RPMI8226 (cell line): ENCODE results near the gene GPRC5C.

ENCODE experiments used
- DNase-seq: peaks from one replicate; pipeline ENCODE4 v3.0.0-alpha.2; 2015

Gene GPRC5C

DNA sequence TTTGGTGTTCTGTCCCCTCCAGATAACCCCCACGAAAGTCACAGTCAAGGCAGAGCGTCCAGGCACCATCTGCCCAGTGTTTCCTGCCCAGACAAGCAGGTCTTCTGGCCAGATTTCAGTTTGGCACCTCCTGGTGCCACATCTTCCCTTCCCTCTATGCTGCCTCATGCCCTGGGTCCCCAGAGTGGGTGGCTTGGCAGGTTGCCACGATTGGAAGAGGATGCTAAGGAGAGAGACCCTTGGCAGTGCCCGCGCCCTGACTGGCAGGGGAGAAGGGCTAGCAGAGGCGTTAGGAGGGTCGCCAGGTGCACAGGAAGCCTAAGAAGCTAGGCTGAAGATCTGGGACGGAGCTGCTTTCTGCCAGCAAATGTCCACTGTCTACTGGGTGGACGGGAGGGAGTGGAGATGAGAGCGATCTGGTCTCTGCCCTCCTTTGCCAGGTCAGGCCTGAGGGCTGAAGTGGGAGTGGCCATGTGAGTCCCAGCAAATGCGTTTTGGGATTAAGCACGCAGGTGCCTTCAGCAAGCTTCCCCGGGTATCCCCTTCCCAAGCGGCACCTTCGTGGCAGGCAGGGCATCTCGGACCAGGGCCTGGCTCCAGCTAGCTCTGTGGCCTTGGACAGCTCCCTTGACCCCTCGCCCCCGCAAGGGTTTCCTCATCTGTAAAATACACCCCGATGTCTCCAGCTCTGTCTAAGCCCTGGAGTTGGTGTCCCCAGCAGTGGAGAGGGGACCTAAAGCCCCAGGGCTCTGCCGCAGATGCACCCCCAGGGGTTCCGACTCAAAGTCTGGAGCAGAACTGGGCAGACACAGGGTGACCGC is 21.2 kb downstream of the GPRC5C start:
- DNase-seq: no peak

DNA sequence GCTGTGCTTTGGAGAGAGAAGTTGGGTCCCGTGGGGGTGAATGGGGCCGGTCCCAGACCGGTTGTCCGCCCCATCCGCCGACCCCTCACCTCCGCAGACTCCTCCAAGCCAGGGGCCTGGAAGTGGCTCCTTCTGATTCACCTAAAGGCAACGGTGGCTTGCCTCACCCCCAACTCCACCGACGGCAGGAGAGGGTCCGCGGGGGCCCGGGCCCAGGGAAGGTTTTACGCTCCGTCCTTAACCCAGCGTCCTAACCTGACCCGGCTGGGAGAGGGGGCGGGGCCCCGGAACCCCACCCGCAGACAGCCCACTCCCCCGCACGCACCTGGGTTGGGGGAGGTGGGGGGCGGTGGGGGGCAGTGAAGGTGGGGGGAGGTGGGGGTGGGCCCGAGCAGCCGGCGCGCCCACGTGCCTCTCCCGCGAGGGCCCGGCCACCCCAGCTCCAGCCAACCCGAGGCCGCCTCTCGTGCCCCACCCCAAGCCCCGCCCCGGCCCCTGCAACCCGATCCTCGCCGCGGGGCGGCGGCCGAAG is 21.8 kb downstream of the GPRC5C start:
- DNase-seq: peak; percentile 91

DNA sequence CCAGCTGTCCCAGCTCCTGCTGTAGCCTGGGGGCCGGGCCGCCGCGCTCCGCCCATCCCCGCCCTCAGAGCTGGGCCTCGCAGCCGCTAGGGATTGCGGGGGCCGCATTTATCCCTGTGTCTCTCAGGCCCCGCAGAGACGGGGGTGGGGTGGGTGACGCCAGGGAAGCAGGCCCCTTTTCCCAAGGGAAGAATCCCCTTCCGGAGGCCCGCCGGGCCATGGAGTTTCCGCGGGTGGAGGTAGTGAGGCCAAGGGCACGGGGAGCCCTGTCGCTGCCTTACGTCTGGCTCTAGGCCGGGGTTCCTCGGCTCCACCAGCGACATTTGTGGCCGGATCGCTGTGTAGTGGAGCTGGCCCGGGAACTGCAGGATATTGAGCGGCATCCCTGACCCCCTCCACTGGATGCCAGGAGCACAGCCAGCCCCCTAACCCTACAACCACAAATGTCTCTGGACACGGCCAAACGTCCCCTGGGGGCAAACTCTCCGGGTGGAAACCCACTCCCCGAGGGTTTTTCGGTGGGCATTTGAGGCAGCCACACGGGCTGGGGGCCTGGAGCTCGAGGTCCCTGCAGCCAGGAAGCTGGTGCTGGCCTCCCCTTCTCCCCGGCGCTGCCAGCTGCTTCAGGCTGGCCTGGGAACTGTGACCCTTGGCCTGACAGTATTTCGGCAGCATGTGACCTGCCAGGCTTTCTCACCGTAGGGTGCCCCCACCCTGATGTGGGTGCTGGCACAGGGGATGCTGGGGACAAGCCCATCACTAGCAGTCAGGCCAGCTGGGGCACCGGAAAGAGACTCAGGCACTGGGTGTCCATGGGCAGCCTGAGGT is 22.5 kb downstream of the GPRC5C start:
- no peak for DNase-seq

DNA sequence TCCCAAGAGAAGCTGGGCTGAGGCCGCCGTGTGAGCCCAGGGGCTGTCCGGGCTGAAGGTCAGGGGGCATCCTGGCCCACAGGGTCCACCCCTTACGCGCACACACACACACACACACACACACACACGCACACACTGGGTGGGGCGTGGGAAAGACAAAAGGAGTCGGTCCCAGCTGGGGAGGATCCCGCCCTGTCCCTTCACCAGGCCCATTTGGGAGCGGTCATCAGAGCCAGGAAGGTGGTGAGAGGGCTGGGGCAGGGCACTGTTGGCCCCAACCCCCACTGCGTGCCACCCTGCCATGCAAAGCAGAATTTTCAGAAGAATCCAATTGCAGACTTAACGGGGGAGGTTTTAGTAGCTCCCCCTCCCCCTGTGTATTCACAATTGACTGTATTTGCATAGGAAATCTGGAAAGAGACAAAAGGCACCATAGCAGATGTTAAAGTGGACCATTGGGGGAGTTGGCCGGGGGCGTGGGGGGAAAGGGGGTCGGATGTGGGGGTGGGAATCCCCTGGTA is 23.2 kb downstream of the GPRC5C start:
- DNase-seq: no peak

DNA sequence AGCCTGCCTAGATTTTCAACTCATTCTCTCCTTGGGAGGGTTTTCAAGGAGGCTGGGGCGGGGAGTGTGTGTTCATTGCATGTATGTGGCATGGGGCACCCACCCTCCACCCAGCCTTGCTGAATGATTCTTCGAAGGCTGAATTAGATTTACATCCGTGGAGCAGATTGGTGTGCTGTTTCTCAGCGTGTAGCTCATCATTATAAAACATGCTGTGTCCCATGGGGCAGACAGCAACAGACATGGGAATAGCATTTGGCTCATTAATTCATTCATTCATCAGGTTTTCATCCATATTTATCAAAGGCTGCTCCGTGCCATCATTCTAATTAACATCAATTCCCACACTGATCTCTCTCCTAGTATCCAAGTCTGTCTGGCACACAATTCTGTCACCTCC is 23.9 kb downstream of the GPRC5C start:
- DNase-seq: no peak

DNA sequence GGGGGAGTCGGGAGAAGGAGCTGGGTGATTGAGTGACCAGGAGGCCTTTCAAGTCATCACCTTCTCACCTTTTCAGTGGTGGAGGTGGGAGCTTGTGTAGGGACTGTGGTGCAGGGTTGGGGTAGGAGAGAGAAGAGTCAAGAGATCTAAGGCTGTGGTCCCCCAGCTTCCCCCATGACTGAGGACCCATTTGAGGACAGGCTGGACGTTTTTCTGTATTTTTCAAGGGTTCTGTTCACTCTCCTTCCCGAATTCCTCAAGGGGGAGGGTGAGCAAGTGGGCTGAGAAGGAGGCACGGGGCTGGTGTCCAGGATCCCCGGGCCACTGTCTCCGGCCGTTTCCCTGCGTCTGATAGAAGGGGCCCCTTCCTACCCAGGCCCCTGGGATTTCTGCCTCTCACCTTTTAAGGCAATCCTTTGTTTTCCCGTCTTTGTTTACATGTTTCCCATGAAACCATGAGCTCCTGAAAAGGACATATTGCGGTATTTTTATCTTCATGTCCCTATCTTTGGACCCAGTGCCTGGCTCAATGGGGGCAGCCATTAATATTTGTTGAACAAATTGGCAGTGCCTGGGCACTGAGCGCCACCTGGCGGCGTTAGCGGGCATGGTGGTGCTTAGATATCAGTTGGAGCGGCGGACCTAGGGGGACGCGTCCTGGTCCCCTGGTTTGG is 25.4 kb downstream of the GPRC5C start:
- DNase-seq: peak; percentile 82

DNA sequence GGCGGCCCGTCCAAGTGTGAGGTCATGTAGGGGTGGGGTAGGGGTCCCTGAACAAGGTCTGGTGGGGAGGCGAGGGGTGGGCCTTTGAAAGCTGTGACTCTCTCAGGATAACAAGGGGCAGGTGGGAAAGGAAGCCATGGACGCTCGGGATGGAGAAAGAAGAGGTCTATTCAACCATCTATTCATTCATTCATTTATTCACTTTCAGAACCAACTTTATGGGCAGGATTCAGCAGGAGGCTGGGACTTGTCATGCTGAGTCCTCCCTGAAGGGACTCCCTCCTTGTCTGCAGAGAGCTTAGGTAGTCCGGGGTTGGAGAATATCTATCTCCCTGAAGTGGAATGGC is 25.9 kb downstream of the GPRC5C start:
- DNase-seq: no peak

DNA sequence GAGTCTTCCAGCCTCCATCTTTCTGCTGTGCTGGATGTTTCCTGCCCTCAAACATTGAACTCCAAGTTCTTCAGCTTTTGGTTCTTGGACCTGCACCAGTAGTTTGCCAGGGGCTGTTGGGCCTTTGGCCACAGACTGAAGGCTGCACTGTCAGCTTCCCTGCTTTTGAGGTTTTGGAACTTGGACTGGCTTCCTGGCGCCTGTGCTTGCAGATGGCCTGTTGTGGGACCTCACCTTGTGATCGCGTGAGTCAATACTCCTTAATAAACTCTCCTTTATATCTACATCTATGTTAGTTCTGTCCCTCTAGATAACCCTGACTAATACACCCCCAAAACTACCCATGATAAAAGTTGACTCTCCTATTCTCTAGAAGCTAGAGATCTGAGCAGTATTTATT is 26.9 kb downstream of the GPRC5C start:
- DNase-seq: peak; percentile 39

DNA sequence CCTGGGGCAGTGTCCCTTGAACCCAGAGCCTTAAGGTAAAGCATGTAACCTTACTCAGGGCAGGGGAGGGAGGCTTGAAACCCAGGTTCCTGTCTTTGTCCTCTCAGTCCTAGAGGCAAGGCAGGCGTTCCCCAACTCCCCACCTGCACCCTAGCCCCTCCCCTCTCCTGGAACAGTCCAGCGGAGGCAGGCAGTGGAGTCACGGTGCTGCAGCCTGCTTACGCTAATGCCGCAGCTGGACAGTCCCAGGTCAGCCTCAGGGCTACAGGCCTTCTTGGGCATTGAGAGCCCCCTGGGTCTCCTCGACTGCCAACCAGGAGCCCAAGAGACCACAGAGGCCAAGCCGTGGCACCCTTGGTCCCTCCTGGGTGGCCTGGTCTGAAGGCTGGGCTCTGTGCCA is 27.7 kb downstream of the GPRC5C start:
- no peak for DNase-seq

DNA sequence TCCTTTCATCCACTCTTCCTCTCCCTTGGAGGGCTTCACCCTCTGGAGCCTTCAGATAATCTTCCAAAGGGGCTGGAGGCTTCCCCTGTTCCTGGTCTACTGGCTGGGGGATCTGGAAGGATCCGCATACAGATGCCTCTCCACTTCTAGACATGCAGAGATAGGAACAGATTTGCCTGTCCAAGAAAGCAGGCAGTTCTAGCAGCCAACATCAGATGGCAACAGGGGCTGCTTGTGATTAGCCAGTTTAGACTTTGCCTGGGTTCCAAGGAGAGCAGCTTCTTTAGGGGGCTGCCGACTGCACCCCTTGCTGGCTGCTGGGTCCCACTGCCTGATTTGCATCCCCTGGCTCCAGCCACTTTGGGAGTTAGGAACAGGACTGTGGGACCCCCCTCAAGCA is 28.4 kb downstream of the GPRC5C start:
- DNase-seq: no peak

DNA sequence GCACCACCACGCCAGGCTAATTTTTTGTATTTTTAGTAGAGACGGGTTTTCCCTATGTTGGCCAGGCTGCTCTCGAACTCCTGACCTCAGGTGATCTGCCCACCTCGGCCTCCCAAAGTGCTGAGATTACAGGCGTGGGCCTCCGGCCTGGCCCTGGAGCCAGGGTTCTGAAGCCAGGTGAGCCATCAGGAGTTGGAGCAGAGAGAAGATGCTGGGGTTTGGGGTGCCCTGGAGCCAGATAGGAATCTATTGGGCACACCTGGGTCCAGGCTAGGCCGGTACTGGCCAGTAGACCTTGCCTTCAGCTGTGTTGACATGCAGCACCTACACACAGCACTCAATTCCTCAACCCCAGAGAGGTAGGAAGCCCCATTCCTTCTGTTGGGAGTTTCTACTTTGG is 29.1 kb downstream of the GPRC5C start:
- DNase-seq: no peak

DNA sequence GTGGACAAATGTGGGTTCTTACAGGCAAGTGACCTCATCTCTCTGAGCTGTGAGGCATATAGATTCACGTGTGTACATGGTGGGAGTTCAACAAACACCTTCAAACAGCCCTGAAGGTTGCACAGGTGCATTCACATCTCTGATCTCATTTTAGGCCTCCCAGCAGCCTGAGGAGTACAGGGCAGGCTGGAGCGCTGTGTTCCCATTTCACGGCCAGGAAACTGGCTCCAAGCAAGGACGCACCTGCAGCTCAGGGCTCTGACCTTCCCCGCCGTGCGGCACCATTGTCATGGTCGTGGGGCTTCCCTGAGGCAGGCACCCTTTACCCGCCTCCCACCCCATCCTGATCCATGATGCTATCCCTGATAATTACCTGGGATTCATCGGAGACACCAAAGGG is 29.7 kb downstream of the GPRC5C start:
- DNase-seq: no peak

DNA sequence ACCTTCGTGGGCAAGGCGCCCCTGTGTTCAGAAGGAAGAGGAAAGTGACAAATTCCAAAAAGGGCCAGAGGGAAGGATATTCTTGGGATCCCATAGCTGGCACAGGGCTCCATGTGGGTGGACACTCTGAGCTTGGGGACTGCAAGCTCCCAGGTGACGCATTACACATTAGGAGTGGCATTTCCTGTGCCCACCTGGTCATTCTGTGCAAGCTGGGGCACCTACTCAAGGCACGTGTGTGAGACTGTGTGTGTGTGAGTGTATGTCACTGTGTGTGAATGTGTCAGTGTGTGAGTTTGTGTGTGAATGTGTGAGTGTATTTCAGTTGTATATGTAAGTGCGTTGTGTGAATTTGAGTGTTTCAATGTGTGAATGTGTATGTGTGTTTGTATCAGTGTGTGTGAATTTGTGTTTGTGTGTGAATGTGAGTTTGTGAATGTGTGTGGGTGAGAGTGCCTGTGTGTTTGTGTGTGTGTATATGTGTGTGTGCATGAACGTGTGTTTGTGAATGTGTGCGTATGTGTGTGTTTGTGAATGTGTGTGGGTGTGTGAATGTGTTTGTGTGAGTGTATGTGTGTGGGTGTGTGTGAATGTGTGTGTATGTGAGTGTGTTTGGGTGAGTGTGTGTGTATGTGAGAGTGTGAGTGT is 33.0 kb downstream of the GPRC5C start:
- no peak for DNase-seq

DNA sequence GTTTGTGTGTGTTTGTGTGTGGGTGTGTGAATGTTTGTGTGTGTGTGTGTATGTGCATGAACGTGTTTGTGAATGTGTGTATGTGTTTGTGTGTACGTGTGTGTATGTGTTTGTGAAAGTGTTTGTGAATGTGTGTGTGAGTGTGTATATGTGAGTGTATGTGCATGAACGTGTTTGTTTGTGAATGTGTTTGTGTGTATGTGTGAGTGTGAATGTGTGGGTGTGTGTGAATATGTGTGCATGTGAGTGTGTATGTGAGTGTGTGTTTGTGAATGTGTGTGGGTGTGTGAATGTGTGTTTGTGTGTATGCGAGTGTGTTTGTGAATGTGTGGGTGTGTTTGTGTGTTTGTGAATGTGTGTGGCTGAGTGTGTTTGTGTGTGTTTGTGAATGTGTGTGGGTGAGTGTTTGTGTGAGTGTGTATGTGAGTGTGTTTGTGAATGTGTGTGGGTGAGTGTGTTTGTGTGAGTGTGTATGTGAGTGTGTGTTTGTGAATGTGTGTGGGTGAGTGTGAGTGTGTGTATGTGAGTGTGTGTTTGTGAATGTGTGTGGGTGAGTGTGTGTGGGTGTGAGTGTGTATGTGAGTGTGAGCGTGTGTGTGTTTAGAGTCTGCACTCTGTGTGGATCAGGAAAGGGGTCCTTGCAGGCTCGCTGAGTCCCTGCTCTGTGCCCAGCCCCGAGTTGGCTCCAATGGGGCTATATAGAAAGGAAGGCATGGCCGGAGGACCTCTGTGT is 33.7 kb downstream of the GPRC5C start:
- no peak for DNase-seq

DNA sequence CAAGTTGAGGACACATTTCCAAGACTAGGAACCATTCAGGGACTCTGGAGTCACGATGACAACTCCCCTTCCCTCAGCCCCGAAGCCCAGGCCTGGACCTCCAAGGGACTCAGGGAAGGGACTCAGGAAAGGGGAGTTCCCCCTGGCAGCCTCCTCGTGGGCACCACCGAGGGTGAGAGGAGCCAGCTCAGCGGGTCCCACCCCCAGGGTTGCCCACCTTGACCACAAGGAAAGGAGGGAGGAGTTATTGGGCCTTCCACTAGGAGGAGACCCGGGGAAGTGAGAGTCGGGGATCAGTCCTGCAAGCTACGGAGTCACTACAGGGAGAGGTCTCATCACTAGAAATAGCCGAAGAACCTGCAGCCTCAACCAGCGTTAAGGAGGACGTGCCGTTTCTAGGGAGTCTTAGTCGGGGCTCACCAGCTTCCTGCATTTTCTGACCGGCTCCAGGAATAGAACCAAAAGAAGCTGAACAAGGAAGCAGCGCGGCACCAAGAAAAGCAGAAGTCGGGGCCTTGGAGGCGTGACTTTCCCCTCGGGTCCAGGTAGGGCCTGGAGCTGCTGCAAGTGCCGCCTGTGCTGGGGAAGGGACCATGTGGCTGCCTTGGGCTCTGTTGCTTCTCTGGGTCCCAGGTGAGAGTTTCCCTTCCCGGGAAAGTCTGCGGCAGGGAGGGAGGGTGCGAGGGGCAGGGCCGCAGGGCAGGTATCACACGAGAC is 34.4 kb downstream of the GPRC5C start, which contains the start of gene CD300A:
Gene CD300A (plus strand): TSS at position 524 of the 717 bp plus-strand sequence. CDS start 70 bp downstream, at position 594.
- peak; percentile 75 for DNase-seq

DNA sequence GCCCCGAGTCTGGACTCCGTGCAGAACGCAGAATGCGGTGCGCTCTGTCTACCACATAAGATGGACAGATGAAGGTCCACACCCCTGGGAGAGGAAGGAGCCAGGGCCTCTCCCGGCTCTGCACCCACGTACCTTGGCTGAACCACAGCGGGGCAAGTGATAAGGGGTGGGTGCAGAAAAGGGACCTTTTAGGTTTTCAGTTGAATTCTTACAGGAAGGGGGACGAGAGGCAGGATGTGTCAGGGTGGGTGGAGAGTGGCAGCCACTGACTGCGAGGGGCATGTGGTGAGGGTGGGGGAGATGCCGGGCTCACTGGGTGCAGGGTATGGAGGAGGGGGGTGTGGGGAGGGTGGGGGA is 34.9 kb downstream of the GPRC5C start:
- DNase-seq: no peak

DNA sequence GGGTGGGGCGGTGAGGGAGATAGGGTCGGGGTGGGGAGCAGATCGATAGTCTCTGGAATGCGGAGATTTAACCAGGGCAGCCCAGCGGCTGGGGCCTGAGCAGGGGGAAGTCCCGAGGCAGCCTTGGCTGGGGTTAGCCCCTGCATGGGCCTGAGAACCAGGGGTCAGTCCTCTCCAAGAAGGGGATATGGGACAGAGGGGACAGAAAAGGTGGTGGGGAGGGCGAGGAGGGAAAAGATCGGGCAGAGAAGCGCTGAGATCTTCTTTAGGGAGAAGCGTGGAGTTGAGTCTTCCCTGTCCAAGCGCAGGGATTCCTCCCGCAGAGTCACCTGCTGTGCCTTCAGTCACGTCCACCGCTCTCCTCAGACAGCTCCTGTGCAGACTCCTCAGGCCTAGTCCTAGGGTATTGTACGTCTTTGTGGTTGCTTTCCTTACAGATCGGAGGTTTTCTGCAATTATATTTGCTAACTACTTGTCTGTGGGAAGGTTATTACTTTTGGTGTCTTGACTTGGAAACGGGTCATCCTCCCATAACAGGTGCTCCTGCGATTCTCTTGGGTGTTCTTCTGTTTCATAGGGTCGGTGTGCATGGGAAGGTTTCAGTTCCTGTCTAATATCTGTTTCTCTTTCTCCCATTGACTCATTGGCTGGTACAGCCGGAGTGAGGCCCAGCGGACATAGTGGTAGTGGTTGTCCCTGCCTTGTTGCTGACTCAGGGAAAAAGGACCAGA is 35.5 kb downstream of the GPRC5C start:
- DNase-seq: peak; percentile 93

DNA sequence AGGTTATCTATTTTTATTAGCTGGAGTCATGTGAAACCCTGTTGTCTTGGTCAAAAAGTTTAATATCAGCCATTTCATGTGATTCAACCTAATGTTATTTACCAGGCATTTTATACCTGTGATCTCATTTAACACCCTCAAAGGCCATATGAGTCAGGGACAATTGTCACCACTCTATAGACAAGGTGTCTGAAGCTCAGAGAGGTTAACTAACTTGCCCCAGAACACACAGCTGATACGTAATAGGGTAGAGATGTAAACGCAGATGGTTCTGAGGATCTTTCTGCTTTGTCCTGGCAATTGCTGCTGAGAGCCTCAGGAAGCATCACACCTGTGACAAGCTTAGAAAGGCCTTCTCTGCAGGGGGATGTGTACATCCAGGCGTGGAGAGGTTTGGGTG is 39.5 kb downstream of the GPRC5C start:
- DNase-seq: no peak

DNA sequence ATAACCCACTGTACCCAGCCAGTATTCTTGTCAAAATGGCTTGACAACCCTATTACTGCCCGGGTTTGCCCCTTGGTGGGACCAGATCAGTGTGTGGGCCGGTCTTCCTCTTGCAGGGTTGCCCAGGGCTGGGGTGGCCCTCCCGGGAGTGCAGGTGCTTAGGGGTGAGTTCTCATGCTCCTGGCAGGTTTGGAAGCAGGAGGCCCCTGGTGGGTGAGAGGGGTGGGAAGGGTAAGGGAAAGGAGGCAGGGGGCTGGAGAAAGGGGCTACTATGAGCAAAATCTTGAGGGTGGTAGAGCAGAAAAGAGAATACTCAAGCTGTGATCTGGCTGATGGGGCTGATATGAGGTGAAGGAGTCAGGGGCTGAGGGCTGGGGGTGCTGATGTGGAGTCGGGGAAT is 41.0 kb downstream of the GPRC5C start:
- DNase-seq: no peak

DNA sequence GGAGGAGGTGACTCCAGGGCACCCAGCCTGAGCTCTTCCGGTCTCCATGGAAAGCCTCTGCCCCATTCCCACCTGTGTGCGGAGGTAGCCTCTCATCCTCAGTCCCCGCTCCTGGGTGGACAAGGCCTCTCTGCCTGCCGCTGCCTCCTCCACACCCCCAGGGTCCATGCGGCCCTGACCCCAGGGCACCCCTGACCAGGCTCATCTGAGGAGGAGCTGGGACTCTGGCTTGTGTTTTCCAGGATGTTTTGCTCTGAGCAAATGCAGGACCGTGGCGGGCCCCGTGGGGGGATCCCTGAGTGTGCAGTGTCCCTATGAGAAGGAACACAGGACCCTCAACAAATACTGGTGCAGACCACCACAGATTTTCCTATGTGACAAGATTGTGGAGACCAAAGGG is 41.4 kb downstream of the GPRC5C start:
- DNase-seq: no peak
